Osteoblast (primary cell): ENCODE measurements around the gene DMAC2. TPM values are rescaled to one million over a fixed set of nuclear protein-coding genes. Genes with fewer than 3 reads are reported as not detected.
A peak's percentile ranks its signal among the peaks of the same experiment; 100 is the strongest.

ENCODE experiments used
- DNase-seq: peaks from one replicate; pipeline ENCODE4 v3.0.0; 2011; ENCODE audit warnings: low spot score, mixed read lengths; ENCODE audit not compliant: insufficient read length; ENCODE audit errors: missing footprints
- H2AFZ ChIP-seq: 2 replicates; pipeline ENCODE4 v1.6.0; 2011; ENCODE audit warnings: mild to moderate bottlenecking, low read length
- H3K27ac ChIP-seq: 2 replicates; pipeline ENCODE4 v1.5.1; 2011; ENCODE audit warnings: mild to moderate bottlenecking, low read depth, low read length, moderate library complexity
- H3K27me3 ChIP-seq: 2 replicates; pipeline ENCODE4 v1.6.0; 2012; ENCODE audit warnings: mild to moderate bottlenecking, control low read depth, inconsistent platforms, low read length, moderate library complexity; ENCODE audit not compliant: insufficient read depth
- H3K36me3 ChIP-seq: 2 replicates; pipeline ENCODE4 v1.5.1; 2011; ENCODE audit warnings: mild to moderate bottlenecking, low read length, control low read depth, moderate library complexity; ENCODE audit not compliant: insufficient read depth
- H3K4me1 ChIP-seq: 2 replicates; pipeline ENCODE4 v1.5.1; 2011; ENCODE audit warnings: mild to moderate bottlenecking, low read length, control low read depth, moderate library complexity; ENCODE audit not compliant: insufficient read depth
- H3K4me2 ChIP-seq: 2 replicates; pipeline ENCODE4 v1.6.0; 2011; ENCODE audit warnings: mild to moderate bottlenecking, low read length; ENCODE audit not compliant: insufficient read depth
- H3K4me3 ChIP-seq: fragments of 200-600 bp; sonication (generic); 3 replicates; pipeline ENCODE4 v1.5.1; 2012; ENCODE audit warnings: mild to moderate bottlenecking, low read length, inconsistent platforms; ENCODE audit not compliant: insufficient read depth
- H3K79me2 ChIP-seq: 2 replicates; pipeline ENCODE4 v1.6.0; 2012; ENCODE audit warnings: mild to moderate bottlenecking, low read length, control low read depth, inconsistent platforms; ENCODE audit not compliant: insufficient read depth
- H3K9me3 ChIP-seq: 2 replicates; pipeline ENCODE4 v1.5.1; 2011; ENCODE audit warnings: low read depth, low read length, control low read depth
- H4K20me1 ChIP-seq: 2 replicates; pipeline ENCODE4 v1.6.0; 2012; ENCODE audit warnings: mild to moderate bottlenecking, low read length, control low read depth; ENCODE audit not compliant: insufficient read depth
- total RNA-seq: library from RNA; depleted of rRNA; stranded (reverse); fragments of >200 nt; gene quantifications from 2 replicates; pipeline ENCODE4 v1.2.3, GENCODE V29; 2012
- TF ChIP-seq, protein P1 (sequence below): IDR thresholded peaks from 2 replicates; pipeline ENCODE4 v1.5.1; 2011; ENCODE audit warnings: mild to moderate bottlenecking, low read depth, low read length, moderate library complexity; ENCODE audit errors: extremely low read depth

The DMAC2 gene
- total RNA-seq, 1 donor = 30.0 TPM

DNA sequence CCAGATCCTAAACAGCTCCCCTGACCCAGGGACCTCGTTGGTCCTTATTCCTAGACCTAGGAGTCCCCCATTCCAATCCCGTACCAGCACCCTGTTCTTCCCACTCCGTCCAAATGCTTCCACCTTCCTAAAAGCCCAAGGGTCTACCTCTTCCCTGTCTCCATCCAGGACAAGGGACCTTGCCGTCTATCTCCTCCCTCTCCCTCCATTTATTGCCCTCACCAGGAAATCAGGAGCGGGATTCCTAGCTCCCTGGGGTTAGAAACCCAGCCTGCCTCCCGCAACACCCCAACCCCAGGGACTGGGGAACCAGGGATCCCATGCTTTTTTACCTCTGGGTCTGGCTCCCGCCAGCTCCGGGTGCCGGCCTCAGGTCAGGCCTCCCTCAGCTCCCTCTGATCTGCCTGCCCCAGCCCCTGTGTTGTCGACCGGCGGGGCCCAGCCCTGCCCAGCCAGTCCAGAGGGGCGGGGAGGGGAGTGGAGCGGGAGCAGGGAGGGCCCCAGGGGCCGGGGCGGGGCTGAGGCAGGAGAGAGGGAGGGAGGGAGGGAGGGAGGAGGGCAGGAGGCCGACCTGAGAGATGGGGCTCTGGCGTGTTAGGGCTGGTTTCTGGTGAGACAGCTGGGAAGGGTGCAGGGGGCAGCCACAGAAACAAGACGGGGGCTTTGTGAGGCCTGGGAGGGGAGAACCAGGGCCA lies 12.6 kb downstream of the DMAC2 start, which contains the start of gene B3GNT8:
Gene B3GNT8 (minus strand): TSS at position 423 of the 695 bp plus-strand sequence. CDS start 596 bp downstream, outside the sequence.
- Histone ChIP-seq H3K4me2 (peak within 1 kb of the TSS; percentile 55), H3K4me3 (peak within 1 kb of the TSS; percentile 42), H3K36me3 (peaks cover 12% of the 10 kb centered on the region), H3K27ac (no peak within 1 kb of the TSS), H3K4me1 (peaks cover 4% of the 10 kb centered on the region), H3K79me2 (no peaks in the 10 kb centered on the region), H3K27me3 (no peaks in the 10 kb centered on the region), H4K20me1 (peaks cover 7% of the 10 kb centered on the region), H3K9me3 (no peaks in the 10 kb centered on the region), H2AFZ (no peak within 1 kb of the TSS)
- TF ChIP-seq, protein P1, sequence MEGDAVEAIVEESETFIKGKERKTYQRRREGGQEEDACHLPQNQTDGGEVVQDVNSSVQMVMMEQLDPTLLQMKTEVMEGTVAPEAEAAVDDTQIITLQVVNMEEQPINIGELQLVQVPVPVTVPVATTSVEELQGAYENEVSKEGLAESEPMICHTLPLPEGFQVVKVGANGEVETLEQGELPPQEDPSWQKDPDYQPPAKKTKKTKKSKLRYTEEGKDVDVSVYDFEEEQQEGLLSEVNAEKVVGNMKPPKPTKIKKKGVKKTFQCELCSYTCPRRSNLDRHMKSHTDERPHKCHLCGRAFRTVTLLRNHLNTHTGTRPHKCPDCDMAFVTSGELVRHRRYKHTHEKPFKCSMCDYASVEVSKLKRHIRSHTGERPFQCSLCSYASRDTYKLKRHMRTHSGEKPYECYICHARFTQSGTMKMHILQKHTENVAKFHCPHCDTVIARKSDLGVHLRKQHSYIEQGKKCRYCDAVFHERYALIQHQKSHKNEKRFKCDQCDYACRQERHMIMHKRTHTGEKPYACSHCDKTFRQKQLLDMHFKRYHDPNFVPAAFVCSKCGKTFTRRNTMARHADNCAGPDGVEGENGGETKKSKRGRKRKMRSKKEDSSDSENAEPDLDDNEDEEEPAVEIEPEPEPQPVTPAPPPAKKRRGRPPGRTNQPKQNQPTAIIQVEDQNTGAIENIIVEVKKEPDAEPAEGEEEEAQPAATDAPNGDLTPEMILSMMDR = no peak
- peak; percentile 86 for DNase-seq

DNA sequence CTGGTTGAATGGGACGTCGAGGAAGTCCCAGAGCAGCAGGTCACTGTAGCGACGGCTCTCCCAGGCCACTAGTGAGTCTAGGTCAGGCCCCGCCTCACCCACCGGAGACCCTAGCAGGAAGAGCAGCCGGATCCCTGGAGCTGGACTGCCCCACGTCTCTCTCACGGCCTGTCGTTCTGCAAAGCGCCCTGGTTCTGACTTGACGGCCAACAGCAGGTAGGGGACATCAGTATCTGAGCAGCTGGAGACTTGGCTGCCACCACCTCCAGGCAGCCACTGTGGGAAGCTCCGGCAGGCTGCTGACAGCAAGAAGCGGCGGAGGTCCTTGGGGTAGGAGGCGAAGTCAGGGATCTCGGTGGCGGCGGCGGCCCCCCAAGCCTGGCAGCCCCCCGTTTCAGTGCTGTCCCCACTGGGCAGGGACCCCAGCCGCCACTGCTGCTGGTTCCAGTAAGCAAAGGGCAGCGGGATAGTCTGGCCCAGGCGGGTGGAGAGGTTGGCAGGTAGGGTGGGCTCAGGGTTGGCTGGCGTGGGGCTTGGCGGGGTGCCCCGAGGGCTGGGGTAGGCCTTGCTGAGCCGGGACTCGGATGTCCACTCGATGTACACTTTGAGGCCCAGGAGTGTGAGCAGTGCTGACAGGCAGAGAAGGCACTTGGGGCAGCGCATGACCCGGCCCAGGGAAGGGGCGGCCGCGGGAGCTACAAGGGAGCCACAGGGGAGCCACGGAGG lies 13.4 kb downstream of the DMAC2 start:
- no peaks in the 10 kb centered on the region for H3K9me3 ChIP-seq
- H3K27ac ChIP-seq = no peak overlapping the region
- H4K20me1 ChIP-seq = peaks cover 4% of the 10 kb centered on the region
- H3K4me2 ChIP-seq = no peak overlapping the region
- H3K4me1 ChIP-seq = peaks cover 4% of the 10 kb centered on the region
- H3K36me3 ChIP-seq = peaks cover 13% of the 10 kb centered on the region
- H3K27me3 ChIP-seq = no peaks in the 10 kb centered on the region
- no peaks in the 10 kb centered on the region for H3K79me2 ChIP-seq
- H2AFZ ChIP-seq = no peak overlapping the region
- no peak overlapping the region for H3K4me3 ChIP-seq
- TF ChIP-seq, protein P1 = no peak
- peak; percentile 41 for DNase-seq

DNA sequence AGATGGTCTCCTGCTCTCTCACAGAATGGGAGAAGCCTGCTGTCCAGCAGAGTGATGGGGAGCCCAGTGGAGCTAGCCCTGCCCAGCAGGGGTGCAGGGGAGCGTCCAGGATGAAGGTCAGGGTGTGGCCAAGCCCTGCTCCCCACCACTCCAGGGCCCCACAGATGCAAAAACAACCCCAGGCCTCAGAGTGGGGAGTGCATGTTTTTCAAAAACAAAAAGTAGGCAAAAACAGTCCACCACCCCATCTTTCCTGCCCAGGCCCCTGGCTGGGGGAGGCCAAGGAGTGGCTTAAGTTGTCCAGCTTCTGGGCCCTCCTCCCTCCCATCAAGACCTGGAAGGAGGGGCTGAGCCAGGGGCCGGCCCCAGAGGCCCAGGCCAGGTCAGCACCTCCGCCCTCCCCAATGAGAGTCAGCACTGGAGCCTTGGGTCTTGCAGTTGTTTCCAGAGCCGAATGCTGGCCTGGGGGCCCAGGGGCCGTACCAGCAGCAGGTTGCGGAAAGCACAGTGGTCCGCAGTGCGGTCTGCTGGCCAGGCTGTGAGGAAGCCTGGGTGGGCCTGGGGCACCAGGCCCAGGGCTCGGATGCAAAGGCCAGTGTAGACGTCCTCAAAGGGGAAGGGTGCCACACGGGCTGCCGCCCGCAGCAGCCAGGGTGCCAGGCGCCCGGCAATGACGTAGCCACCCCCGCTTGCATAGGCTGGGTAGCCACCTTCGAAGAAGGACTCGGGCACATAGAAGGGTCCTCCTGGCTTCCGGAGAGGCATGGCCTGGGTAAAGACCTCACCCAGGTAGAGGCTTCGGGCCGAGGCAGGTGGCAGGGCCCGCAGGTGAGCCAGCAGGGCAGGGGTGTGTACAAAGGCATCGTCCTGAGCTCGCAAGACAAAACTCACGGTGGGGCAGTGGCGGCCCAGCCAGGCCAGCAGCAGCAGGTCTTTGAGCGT lies 14.3 kb downstream of the DMAC2 start:
- peak; percentile 86 for DNase-seq
- Histone ChIP-seq H3K27ac (no peak overlapping the region), H3K36me3 (peaks cover 16% of the 10 kb centered on the region), H3K79me2 (no peaks in the 10 kb centered on the region), H3K4me3 (no peak overlapping the region), H3K4me2 (no peak overlapping the region), H3K9me3 (no peaks in the 10 kb centered on the region), H3K4me1 (peaks cover 4% of the 10 kb centered on the region), H4K20me1 (no peaks in the 10 kb centered on the region), H2AFZ (no peak overlapping the region), H3K27me3 (no peaks in the 10 kb centered on the region)
- TF ChIP-seq, protein P1 = no peak
